Fibroblast of pulmonary artery (primary cell): ENCODE measurements around the gene CASKIN1.
A peak's percentile ranks its signal among the peaks of the same experiment; 100 is the strongest.

ENCODE experiments used
- DNase-seq: peaks from one replicate; pipeline ENCODE4 v3.0.0-alpha.2; 2010; ENCODE audit warnings: low read depth
- H3K4me3 ChIP-seq: replicated peaks from 2 replicates; pipeline ENCODE4 v1.5.1; 2011; ENCODE audit warnings: low read depth, mild to moderate bottlenecking, control low read depth, low read length, moderate library complexity
- CTCF ChIP-seq: IDR thresholded peaks from 2 replicates; pipeline ENCODE4 v1.5.1; 2011; ENCODE audit warnings: mild to moderate bottlenecking, control low read depth, low read length, inconsistent platforms; ENCODE audit errors: missing control alignments

CASKIN1 gene

DNA sequence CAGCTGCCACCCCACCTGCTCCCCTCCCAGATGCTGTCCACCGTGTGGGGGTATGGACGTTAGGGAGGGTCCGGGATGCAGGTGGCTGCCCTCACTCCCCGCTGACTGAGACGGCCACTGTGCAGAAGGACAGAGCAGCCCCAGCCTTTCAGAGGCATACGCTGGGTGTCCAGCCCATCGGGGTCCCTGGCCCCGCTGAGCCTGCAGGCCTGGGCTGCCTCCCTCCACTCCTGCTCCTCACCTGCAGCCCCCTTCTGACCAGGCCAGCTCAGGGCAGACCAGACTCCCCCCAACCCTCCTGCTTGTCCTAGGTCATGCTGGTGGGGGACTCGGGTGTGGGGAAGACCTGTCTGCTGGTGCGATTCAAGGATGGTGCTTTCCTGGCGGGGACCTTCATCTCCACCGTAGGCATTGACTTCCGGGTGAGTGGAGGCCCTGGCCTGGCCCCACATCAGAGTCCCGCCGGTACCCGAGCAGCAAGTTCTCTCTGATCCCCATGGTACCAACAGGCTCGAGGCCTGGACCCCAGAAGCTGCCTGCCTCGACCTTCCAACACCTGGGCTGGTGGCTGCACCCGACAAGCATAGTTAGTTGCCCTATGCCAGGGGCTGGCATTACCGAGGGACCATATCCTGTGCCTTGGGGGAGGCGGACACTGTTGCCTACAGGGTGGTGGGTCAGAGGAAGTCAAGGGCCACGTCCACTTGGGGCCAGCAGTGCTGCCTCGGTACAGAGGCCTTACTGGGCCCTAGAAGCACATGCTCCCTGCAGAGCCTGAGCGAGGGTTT lies 46.6 kb downstream of the CASKIN1 start:
- TF ChIP-seq CTCF = no peak
- H3K4me3 ChIP-seq = no peak overlapping the region
- no peak for DNase-seq

GRCh38 chr16:2148714-2149629 lies 47.4 kb downstream of the CASKIN1 start:
- H3K4me3 ChIP-seq = peak overlapping the region; percentile 36
- DNase-seq = no peak
- TF ChIP-seq CTCF = no peak

- peak; percentile 48 for DNase-seq
- TF ChIP-seq CTCF = no peak
- H3K4me3 ChIP-seq = peak within 1 kb of the TSS; percentile 41
Observed at GRCh38 chr16:2147981-2148671, 48.3 kb downstream of the CASKIN1 start, which contains the start of gene RAB26. Gene RAB26 (plus strand): TSS chr16:2148625. CDS start chr16:2148784, 159 bp downstream.

- H3K4me3 ChIP-seq = no peak overlapping the region
- TF ChIP-seq CTCF = no peak
Observed at GRCh38 chr16:2147378-2147777, 49.0 kb downstream of the CASKIN1 start.

GRCh38 chr16:2145843-2146242 lies 50.6 kb downstream of the CASKIN1 start:
- H3K4me3 ChIP-seq = no peak overlapping the region
- DNase-seq = no peak
- no peak for TF ChIP-seq CTCF

More at GRCh38 chr16:2147378-2147777, 49.0 kb downstream of the CASKIN1 start:
- no peak for DNase-seq

DNA sequence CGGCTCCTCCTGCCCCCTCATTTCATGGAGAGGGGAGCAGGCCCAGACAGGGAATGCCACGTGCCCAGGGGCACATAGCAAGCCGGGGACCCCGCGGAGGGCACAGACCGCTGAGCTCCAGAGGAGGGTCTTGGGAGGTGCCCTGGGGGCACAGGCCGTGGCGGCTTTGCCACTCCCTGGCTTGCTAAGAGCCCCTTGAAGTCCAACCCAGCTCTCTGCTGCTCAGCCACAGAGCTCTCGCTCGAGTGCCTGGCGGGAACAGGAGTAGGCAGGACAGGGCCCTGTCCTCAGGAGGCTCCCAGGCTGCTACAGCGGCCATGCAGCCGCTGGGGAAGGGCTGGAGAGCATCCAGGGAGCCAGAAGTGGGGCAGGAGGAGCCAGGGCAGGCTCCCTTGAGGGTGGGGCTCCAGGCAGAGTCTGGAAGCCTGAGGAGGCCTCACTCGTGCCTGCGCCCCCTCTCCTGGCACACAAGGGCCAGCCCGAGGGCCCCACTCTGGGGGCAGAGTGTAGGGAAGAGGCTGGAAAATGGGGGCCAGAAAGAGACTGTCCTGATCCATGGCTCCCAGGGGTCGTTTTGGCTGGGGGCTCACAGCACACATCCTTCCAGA lies 52.4 kb downstream of the CASKIN1 start:
- no peak overlapping the region for H3K4me3 ChIP-seq
- TF ChIP-seq CTCF = no peak

More for the DNA sequence above, 52.4 kb downstream of the CASKIN1 start:
- no peak for DNase-seq
